ENCODE results near the gene ABHD2. TPM values are rescaled to one million over a fixed set of nuclear protein-coding genes. Genes with fewer than 3 reads are reported as not detected.

ABHD2 gene
- total and polyA plus RNA-seq, 2 experiments from 2014 or later: 5.2 to 15.2 TPM

- no peak for DNase-seq (ENCODE audit: low spot score)
- H3K9me2 ChIP-seq (ENCODE audit: insufficient read depth): no peaks in the 10 kb centered on the region
Measured at GRCh38 chr15:89118481-89118989, 30.3 kb downstream of the ABHD2 start.

More at GRCh38 chr15:89118481-89118989, 30.3 kb downstream of the ABHD2 start:
- H3K79me2 ChIP-seq (replicated peaks; ENCODE audit: insufficient read depth): no peaks in the 10 kb centered on the region
- H3F3A ChIP-seq (replicated peaks; ENCODE audit: low read depth): no peaks in the 10 kb centered on the region
- peaks cover 14% of the 10 kb centered on the region for H3K36me3 Mint-ChIP-seq (ENCODE audit: low read depth)
- H3K4me3 ChIP-seq: no peak overlapping the region
- H3K27me3 ChIP-seq (ENCODE audit: insufficient read depth): no peaks in the 10 kb centered on the region
- H4K20me1 ChIP-seq (replicated peaks; ENCODE audit: insufficient read depth): no peaks in the 10 kb centered on the region
- peaks cover 9% of the 10 kb centered on the region for H3K4me1 ChIP-seq (ENCODE audit: insufficient read depth)
- TF ChIP-seq JUNB (IDR thresholded peaks at IDR 0.05; ENCODE audit: unreplicated experiment) (no peak), CREB1 (CRISPR knock-in tag; IDR thresholded peaks at IDR 0.05; ENCODE audit: low read depth) (no peak), POLR2AphosphoS5 (IDR thresholded peaks at IDR 0.05; ENCODE audit: low read depth) (no peak), ZNF331 (CRISPR knock-in tag; IDR thresholded peaks at IDR 0.05; ENCODE audit: low read depth) (no peak), STAT1 (IDR thresholded peaks at IDR 0.05; ENCODE audit: unreplicated experiment) (no peak), EZH2phosphoT487 (IDR thresholded peaks at IDR 0.05; ENCODE audit: unreplicated experiment) (no peak), ZNF114 (CRISPR knock-in tag; IDR thresholded peaks at IDR 0.05) (no peak), NANOG (IDR thresholded peaks at IDR 0.05; ENCODE audit: borderline replicate concordance) (no peak), EZH2 (IDR thresholded peaks at IDR 0.05; ENCODE audit: low read depth, unreplicated experiment) (no peak), REST (IDR thresholded peaks at IDR 0.05; ENCODE audit: unreplicated experiment) (no peak), CTCF (conservative IDR thresholded peaks at IDR 0.05; ENCODE audit: low read depth in 2 of 2) (no peak), ZNF462 (CRISPR knock-in tag; IDR thresholded peaks at IDR 0.05) (no peak), ETS1 (IDR thresholded peaks at IDR 0.05) (no peak)
- no peaks in the 10 kb centered on the region for H3K9me3 Mint-ChIP-seq
- H3K4me1 Mint-ChIP-seq: peaks cover 59% of the 10 kb centered on the region
- no peak overlapping the region for H3K27ac Mint-ChIP-seq
- no peak for ATAC-seq
- no peak overlapping the region for H3K4me2 ChIP-seq
- H2AFZ ChIP-seq: no peak overlapping the region
- no peaks in the 10 kb centered on the region for H3K36me3 ChIP-seq (ENCODE audit: insufficient read depth)
- no peak overlapping the region; the same call in 1 of the 2 replicates for H3K27ac ChIP-seq (ENCODE audit: low read depth)
- H3K27me3 Mint-ChIP-seq (ENCODE audit: insufficient read depth, low read depth, poor library complexity): peaks cover 4% of the 10 kb centered on the region
- no peak overlapping the region for H3K4me3 Mint-ChIP-seq

All from GM23338 (cell line).